Activated CD8-positive, alpha-beta T cell treated with anti-CD3 and anti-CD28 coated beads for 36 hours (primary cell): Measurements from ENCODE around the gene HACL1. TPM values are rescaled to one million over a fixed set of nuclear protein-coding genes. Genes with fewer than 3 reads are reported as not detected.

Experiments
- ATAC-seq: fragments of 200-7000 bp; cut with Tn5 transposase; one replicate; pipeline ENCODE4 v1.10.0; 2021; ENCODE audit warnings: mild to moderate bottlenecking, moderate library complexity
- CTCF ChIA-PET: fragments of 350-600 bp; sonication (Branson Sonifier 250); formaldehyde crosslinking; loops from one replicate; lab custom pipeline; 2021; ENCODE audit warnings: antibody characterized with exemption; lab: Charles Lee
- POLR2A ChIA-PET: fragments of 350-600 bp; sonication (Branson Sonifier 250); formaldehyde crosslinking; loops from one replicate; lab custom pipeline; 2021; ENCODE audit warnings: antibody characterized with exemption; lab: Charles Lee
- DNase-seq: peaks from one replicate; pipeline ENCODE4 v3.0.0-alpha.2; 2020
- H3K27ac Mint-ChIP-seq: one replicate; pipeline ENCODE4 v1.8.0; 2021; ENCODE audit warnings: mild to moderate bottlenecking, mixed read lengths
- H3K27me3 Mint-ChIP-seq: one replicate; pipeline ENCODE4 v1.8.0; 2021; ENCODE audit warnings: mixed read lengths
- H3K36me3 Mint-ChIP-seq: one replicate; pipeline ENCODE4 v1.8.0; 2021; ENCODE audit warnings: low read depth, mixed read lengths
- H3K4me1 Mint-ChIP-seq: one replicate; pipeline ENCODE4 v1.8.0; 2021; ENCODE audit warnings: low read depth, mixed read lengths
- H3K4me3 Mint-ChIP-seq: one replicate; pipeline ENCODE4 v1.8.0; 2021; ENCODE audit warnings: mild to moderate bottlenecking, moderate library complexity, mixed read lengths
- H3K9me3 Mint-ChIP-seq: one replicate; pipeline ENCODE4 v1.8.0; 2021; ENCODE audit warnings: mixed read lengths
- CTCF ChIP-seq: fragments of 200-600 bp; IDR thresholded peaks from one replicate; pipeline ENCODE4 v1.8.0; 2022; ENCODE audit warnings: antibody characterized with exemption, mild to moderate bottlenecking
- intact Hi-C: fragments of 100-400 bp; cut with micrococcal nuclease; formaldehyde crosslinking; loops from one replicate; pipeline ENCODE4 v1.10.0; 2022
- total RNA-seq, 2 experiments: library from RNA; stranded (reverse); gene quantifications; one replicate each; pipeline ENCODE4 v1.2.3, GENCODE V29; 2021

Gene HACL1
- total RNA-seq, 2 experiments from 2014 or later = 23.6 to 32.0 TPM

- TF ChIP-seq CTCF = no peak
- Mint-ChIP-seq H3K36me3 (peaks cover 25% of the 10 kb centered on the region), H3K27me3 (no peaks in the 10 kb centered on the region), H3K9me3 (peaks cover 9% of the 10 kb centered on the region), H3K4me3 (peak overlapping the region; percentile 100), H3K4me1 (peaks cover 36% of the 10 kb centered on the region), H3K27ac (peak overlapping the region; percentile 93)
- POLR2A ChIA-PET = interaction anchor here (0.9 to 1.2 kb wide), 5 partner anchors 8 to 425 kb away, joined by 3 to 5 read pairs (median 3); no protein-coding TSS in a partner anchor
- ATAC-seq (peak; percentile 0), DNase-seq (no peak)
- intact Hi-C loops = no loop called here
- CTCF ChIA-PET = interaction anchor here (1.2 to 1.3 kb wide), 2 partner anchors 8 to 10 kb away, joined by 3 to 4 read pairs; no protein-coding TSS in a partner anchor
Measured at GRCh38 chr3:15602146-15602536, 772 bp upstream of the HACL1 start.

GRCh38 chr3:15601046-15601398 lies 347 bp downstream of the HACL1 start:
- Mint-ChIP-seq H3K27me3 (no peaks in the 10 kb centered on the region), H3K9me3 (peaks cover 9% of the 10 kb centered on the region), H3K4me1 (peaks cover 39% of the 10 kb centered on the region), H3K27ac (peak overlapping the region; percentile 93), H3K36me3 (peaks cover 28% of the 10 kb centered on the region), H3K4me3 (peak overlapping the region; percentile 100)
- intact Hi-C loops = no loop called here
- POLR2A ChIA-PET = interaction anchor here (0.9 to 1.3 kb wide), 5 partner anchors 9 to 424 kb away, joined by 3 to 5 read pairs (median 4); no protein-coding TSS in a partner anchor
- ATAC-seq = peak; percentile 4
- CTCF ChIA-PET = interaction anchor here (1.2 to 1.8 kb wide), 3 partner anchors 9 to 11 kb away, joined by 3 to 5 read pairs (median 4); no protein-coding TSS in a partner anchor
- peak; percentile 35 for TF ChIP-seq CTCF
- no peak for DNase-seq

GRCh38 chr3:15595955-15596354 lies 5.4 kb downstream of the HACL1 start:
- ChIA-PET CTCF (no interaction called here), POLR2A (no interaction called here)
- Mint-ChIP-seq H3K9me3 (no peaks in the 10 kb centered on the region), H3K4me3 (no peak overlapping the region), H3K4me1 (peaks cover 30% of the 10 kb centered on the region), H3K27ac (no peak overlapping the region), H3K36me3 (peaks cover 12% of the 10 kb centered on the region), H3K27me3 (no peaks in the 10 kb centered on the region)
- no peak for TF ChIP-seq CTCF
- DNase-seq (no peak), ATAC-seq (peak; percentile 35)
- intact Hi-C loops = no loop called here

GRCh38 chr3:15592968-15593367 lies 8.4 kb downstream of the HACL1 start:
- intact Hi-C loops = no loop called here
- CTCF ChIA-PET = no interaction called here
- POLR2A ChIA-PET = no interaction called here
- ATAC-seq (no peak), DNase-seq (no peak)
- peaks cover 8% of the 10 kb centered on the region for H3K4me1 Mint-ChIP-seq
- H3K4me3 Mint-ChIP-seq = no peak overlapping the region
- H3K27ac Mint-ChIP-seq = no peak overlapping the region
- no peaks in the 10 kb centered on the region for H3K9me3 Mint-ChIP-seq
- H3K27me3 Mint-ChIP-seq = no peaks in the 10 kb centered on the region
- H3K36me3 Mint-ChIP-seq = peaks cover 18% of the 10 kb centered on the region
- no peak for TF ChIP-seq CTCF

GRCh38 chr3:15591928-15592327 lies 9.4 kb downstream of the HACL1 start:
- ATAC-seq (peak; percentile 45), DNase-seq (no peak)
- H3K9me3 Mint-ChIP-seq = no peaks in the 10 kb centered on the region
- peaks cover 5% of the 10 kb centered on the region for H3K4me1 Mint-ChIP-seq
- ChIA-PET CTCF (no interaction called here), POLR2A (no interaction called here)
- no peak overlapping the region for H3K4me3 Mint-ChIP-seq
- no peak for TF ChIP-seq CTCF
- H3K36me3 Mint-ChIP-seq = peaks cover 11% of the 10 kb centered on the region
- intact Hi-C loops = no loop called here
- no peak overlapping the region for H3K27ac Mint-ChIP-seq
- no peaks in the 10 kb centered on the region for H3K27me3 Mint-ChIP-seq
